NCI-H748 (cell line): ENCODE measurements around the gene RTN4RL1.
"Not testable (repeated sequence)": the region's sequence is repeated elsewhere in the genome, so short reads cannot be mapped to it uniquely, and the experiment has no call there.

Experiments
- DNase-seq: peaks from one replicate; lab custom pipeline; 2025; ENCODE audit not compliant: unreplicated experiment; lab: John Stamatoyannopoulos, UW

The RTN4RL1 gene

DNA sequence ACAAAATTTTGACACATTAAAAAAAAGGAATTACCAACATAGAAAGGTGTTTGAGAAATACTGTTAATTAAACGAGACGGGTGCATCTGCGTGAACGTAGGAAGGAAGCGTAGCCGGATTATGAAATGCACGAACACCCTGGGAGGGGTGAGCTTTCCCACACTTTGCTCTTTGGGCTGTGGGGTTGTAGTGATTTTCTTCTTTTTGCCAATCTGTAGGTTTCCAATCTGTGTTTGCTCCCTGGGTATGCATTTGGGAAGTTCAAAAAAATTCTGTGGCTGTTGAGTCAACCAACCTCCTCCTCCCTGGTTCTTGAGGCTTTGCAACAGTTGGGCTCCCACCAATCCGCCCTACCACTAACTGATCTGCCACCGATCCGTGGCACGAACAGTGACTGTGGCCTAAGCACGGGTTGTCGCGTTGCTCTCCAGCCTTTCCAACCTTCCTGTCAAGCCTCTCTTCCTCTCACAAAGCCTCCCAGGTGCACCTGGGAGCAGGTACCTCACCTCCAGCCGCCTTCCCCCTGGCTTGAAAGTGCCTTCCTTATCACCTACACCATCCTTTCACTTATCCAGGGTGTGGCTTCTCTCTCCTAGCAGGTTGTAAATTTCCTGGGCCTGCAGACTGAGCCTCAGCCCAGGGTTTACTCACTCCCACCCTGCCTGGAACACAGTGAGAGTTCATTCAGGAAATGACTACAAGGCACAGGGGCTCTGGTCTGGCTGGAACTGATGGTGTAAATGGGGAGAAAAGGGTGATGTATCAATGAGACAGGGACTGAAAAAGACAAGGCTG, 16.6 kb downstream of the RTN4RL1 start:
- DNase-seq, result no peak

DNA sequence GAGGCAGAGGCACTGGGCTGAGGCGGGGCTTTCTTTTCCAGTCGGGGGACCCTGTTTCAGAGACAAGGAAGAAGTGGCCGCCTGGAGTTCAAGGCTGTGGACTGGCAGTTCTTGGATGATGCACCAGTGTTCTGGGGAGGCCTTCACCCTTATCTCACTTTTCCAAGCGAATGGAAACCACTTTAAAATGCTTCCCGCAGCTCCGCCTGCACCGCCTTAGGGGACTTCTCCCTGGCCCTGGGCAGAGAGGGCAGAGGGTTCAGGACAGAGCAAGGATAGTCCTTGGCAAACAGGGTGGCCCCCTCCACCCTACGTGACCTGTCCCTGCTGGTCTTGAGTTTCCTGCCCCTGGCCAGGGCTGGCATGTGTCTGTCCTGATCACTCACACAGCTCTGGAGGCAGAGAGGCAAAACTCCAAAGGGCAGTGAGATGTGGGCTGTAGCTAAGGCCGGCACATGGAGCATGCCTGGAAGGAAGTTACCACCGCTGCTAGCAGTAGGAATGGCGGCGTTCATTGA, 20.6 kb downstream of the RTN4RL1 start:
- DNase-seq, result no peak

DNA sequence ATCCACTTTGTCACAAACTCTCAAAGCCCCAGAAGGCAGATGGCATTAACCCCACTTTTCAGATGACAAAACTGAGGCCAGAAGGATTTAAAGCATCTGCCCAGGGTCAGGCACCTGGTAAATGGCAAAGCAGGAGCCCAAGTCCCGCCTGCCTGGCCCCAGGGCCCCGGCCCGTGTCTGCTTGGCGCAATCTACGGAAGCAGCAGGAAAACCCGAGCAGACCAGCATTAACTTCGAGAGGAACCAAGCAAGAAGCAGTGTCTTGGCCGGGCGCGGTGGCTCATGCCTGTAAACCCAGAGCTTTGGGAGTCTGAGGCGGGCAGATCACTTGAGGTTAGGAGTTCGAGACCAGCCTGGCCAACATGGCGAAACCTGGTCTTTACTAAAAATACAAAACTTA, 21.6 kb downstream of the RTN4RL1 start:
- DNase-seq, result no peak

DNA sequence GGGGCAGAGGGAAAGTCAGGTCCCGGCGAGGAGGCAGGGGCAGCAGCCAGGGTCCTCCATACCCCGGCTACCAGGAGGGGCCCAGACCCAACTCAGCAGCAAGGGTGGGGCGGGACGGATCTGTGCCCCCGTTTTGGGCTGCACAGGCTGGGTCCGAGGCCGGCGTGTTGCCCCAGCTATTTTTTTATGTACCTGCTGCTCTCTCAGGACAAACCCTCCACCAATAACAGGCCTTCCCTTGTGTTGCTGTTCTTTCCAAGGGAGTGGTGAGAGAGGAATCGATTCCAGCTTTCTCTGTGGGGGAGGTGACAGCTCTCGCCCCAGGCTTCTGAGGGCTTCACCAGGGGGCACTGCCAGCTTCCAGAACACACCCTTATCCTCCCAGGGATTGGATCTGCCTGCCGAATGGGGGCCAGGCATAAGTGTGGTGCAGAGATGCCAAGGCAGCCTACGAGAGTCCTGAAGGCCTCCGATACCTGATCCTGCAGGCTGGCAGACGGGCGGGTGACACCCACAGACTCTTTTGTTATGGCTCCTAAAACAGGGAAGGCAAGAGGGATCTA, 22.3 kb downstream of the RTN4RL1 start:
- no peak for DNase-seq

DNA sequence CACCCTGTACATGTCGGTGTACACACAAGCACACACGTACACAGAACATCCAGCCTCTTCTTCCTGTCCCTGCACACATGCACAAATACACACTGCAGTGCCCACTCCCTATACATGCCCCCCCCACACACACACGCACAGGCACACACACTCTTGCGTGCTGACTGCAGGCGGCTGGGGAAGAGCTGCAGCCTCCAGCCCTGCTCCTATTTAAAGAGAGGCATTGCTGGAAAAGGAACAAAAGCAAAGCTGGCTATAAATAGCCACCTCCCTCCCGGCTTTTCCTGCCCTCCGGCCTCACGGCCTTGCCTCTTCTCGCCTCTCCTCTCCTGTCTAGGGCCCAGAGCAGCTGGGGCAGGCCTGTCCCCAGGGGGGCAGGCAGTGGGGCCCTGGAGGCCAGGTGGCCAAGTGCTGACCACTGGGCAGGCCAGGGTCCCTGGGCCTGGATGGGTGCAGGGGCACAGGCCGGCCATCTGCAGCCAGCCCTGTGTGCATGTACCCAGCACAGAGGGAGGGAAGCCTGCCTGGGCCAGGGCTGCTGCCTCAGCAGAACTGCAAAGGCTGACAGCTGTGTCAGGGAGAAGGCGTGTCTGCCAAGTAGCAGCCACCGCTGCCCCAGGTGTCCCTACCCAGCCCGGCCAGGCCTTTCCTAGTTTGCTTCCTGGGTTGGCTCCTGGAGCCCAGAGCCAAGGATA, 25.4 kb downstream of the RTN4RL1 start:
- DNase-seq, result peak; percentile 68

DNA sequence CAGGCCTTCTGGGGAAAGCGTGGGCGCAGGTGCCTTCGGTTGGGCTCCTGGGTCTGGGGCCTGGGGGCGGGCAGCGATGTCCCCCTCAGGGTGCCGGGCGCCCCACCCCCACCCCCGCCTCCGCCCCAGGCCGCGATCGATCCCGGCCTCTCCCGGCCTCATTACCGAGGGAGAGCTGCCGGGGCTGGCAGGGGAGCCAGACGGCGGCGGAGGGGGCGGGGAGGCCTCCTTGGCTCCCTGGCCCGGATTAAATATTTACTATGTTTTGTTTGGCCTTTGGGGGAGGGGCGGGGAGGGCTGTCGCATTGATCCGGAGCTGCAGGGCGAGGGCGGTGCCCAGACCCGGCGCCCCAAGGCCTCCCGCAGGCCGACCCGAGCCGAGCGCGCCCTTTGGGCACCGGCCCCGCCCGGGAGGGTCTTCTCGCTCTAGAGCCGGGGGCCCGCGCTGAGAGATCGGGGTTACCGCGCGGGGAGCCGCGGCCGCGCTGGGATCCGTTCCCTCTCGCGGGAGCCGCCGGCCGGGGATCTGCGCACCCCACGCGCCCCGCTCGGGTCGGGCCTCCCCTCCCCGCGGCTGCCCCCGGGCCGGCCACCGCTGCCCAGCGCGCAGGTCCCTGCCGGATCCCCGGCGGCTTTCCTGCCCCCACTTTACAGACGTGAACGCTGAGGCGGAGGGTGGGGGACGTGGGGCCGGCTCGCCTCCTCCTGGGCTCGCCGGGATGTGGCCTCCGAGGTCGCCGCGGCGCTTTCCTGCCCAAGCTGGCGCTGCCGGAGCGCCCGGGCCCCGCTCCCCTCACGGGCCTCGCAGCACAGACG, 27.0 kb downstream of the RTN4RL1 start:
- peak; percentile 81 for DNase-seq

DNA sequence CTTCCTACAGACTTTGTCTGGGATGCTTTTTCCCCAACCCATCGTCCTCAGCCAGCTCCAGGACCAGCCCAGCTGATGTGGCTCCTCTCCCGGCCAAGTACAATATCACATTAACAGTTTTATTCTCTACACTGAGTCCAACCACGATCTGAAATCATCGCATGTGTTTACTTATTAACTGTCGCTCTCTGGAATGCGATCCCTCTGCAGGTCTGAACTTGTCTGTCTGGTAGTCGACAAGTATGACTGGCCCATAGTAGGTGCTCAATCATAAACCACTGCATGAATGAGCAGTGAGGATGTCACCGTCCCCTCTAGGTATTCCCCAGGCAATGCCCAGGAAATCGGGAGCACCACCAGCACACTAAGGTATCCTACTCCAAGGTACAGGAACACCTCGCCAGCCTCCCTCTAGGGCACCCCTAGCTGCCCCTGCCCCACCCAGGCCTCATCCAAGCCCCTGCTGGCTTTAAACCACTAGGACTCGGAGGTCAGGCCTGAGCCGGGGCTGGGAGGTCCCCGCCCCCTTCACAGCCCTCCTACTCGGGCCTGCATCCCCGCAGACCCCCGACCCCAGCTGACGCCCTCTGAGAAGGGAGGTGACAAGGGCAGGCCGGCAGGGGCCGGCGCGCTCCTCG, 27.7 kb downstream of the RTN4RL1 start:
- peak; percentile 54 for DNase-seq

DNA sequence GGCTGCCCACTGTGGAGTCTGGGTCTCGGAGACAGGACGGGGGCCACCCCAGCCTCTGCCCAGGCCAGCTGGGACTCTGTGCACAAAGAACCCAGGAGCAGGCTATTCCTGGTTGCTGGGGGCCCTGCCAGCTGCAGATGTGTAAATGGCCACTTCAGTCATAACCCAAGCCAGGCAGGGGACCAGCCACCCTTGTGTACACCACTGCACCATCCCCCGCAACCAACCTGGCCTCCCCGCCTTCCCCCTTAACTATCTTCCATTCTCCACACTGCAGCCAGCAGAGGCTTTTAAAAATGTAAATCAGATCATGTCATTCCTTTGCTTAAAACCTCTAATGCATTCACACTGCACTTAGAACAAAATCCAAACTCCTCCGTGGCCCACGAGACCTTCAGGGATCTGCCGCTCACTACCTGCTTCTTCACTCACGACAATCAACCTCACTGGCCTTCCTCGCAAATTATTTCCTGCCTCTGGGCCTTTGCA, 28.3 kb downstream of the RTN4RL1 start:
- DNase-seq, result no peak

DNA sequence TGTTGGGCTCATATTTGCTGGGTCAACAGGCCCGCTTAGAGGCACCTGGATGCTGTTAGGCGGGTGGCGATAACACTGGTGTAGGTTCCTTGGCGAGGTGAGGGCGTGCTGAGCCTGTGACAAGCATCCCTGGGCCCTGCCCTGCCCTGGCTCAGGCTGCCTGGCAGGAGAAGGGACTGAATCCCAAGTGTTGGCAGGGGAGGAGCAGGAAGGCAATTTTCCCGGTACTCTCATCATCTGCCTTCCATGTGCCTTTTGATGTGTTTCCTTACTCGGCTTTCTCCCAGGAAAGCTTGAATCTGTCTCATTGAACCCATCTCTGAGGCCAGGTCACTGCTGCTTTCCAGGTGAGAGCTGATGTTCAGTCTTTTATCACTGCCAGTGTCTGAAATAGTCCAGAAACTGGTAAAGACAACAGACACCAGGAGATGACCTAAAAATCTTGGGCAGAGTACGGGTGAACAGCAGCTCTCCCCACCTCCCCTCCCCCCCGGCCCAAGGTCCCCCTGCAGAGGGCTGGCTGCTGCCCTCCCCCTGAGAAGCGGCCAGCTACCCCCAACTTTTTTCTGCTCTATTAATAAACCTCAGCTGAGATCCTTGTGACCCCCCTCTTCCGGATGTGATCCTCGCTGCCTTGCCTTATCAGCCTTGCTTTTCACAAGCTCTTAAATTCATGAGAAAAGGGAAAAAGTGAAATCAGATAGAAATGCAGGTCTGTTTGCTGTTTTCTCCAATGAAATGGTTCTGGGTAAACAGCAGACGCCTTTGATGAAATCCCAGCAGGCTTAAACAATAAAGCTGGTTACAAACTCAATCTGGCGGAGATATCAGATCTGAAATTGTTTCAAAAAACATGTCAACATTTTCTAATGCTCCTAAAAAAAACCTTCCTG, 29.0 kb downstream of the RTN4RL1 start:
- DNase-seq, result peak; percentile 35

DNA sequence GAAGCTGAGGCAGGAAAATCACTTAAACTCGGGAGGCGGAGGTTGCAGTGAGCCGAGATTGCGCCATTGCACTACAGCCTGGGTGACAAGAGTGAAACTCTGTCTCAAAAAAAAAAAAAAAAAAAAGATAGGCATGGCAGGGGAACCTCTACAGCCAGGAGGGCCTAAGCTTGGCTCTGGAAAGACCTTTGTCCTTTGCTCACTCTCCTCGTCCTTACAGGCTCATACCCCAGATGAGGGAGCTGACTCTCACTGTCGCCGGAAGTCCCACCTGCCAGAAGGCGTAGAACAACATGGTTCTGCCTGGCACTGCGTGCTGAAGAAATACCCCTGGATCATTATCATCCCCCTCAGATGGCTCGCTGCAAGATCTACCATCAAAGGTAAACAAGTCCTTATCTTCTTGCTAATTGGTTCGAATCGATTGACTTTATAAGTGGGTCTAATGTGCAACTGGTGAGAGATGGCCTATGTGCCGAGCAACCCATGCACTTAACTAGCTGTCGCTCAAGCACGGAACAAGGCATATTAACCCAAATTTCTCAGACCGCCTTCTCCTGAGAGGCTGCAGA, 29.7 kb downstream of the RTN4RL1 start:
- no peak for DNase-seq

DNA sequence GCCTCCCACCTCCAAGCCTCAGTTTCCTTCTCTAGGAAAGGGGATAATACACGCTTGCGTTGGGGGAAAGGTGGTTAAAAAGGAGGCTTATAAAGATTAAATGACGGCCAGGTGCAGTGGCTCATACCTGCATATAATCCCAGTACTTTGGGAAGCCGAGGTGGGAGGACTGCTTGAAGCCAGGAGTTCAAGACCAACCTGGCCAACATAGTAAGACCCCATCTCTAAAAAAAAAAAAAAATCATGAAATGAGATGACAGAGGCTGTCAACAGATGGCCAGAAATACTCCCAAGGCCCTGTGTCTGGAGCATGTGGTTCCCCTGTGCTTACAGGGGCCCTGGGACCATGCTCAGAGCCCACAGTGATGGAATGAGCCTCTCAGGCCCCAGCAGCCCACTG, 30.4 kb downstream of the RTN4RL1 start:
- no peak for DNase-seq

DNA sequence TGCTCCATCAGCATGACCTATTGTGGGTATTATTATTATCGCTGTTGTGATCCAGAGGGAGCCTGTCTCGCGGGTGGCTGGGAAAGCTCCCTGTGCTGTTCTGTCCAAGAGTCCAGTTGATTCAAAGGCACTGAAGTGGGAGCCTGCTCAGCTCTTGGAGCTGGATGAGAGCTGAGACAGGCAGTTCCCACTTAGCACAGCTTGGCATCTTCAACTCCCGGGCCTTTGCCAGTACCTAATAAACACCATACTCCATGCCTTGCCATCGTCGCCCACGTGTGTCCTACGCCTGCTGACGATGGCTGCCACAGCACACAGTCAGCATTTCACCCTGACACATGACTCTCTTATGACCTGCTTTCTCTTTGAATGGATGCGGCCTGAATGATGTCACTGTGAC, 32.6 kb downstream of the RTN4RL1 start:
- no peak for DNase-seq

DNA sequence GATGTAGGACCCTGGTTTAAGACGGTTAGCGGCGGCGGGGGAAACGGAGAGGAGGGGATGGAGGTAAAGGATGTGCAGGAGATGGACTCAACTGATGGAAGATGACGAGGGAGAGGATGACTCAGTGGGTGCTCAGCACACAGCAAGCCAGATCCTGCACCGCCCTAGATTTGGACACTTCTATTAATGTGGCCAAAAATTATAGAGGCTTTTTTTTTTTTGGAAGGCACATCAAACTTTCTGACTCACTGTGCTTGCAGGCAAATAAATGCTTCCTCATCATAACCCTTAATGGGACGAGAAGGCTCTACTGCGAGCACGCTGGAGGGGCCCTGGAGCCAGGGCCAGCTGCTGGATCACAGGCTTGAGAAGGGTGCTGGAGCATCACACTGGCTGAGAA, 36.0 kb downstream of the RTN4RL1 start:
- DNase-seq, result no peak

DNA sequence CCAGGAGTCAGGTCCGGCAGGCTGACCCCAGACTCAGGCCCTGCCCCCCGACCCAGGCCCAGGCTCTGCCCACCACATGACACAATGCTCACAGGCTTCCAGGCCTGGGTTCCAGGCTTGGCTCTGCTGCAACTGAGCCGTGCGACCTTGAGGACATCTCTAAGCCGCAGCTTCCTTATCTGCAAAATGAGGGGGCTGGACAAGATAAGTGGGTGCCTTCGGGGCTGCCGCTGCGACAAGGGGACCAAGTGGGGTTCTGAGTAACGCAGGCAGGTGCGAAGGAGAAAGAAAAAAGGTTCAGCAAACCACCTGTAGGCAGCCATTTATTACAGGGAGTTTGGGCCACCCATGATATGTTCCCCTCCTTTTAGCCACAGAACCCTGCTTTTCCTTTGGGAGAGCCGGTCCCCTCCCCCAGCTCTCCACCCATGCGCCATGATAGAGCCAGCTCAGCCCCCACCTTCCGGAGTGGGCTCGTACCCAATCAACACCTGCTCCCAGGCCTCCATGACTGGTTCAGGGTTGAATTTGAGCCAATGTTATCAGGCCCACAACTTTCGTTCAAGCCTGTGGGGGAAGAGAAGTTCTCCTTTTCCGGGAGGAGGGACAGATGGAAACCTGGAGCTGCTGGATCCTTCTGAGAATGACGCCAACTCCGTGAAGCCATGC, 38.2 kb downstream of the RTN4RL1 start:
- no peak for DNase-seq

DNA sequence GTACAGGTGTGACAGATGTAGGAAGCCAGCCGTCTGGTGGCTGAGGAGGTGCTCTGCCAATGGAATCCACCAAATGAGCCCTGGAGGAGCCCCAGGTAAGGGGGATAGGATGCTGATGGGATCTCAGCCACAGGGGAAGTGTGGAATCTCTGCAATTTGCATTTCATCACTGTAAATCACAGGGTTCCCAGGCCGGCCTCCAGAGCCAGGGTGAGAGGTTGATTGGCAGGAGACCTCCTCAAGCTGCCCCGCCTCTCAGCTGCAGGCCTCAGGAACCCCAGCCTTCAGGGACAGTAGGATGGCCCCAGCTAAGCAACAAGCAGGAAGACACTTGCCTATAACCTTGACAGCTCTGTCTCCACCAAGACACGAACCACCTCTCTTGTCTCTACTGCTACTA, 39.4 kb downstream of the RTN4RL1 start:
- DNase-seq, result no peak

DNA sequence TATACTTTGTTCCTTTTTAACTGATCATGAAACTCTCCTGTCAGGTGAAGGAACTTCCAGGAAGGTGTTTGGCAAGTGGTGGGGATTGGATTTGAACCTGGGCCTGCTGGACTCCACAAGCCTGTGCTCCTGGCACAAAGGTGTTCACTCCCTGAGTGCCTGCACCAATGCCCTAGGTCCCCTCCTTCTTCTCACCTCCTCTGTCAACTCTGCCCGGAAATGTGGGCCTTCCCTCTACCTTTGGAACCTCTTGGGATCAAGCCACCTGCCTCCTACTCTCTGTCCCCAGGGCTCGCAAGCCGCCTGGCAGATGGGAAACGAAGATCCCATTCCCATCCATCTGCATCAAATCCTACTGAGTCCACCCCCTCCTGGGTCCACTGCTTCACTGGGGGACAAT, 40.0 kb downstream of the RTN4RL1 start:
- DNase-seq, result no peak

DNA sequence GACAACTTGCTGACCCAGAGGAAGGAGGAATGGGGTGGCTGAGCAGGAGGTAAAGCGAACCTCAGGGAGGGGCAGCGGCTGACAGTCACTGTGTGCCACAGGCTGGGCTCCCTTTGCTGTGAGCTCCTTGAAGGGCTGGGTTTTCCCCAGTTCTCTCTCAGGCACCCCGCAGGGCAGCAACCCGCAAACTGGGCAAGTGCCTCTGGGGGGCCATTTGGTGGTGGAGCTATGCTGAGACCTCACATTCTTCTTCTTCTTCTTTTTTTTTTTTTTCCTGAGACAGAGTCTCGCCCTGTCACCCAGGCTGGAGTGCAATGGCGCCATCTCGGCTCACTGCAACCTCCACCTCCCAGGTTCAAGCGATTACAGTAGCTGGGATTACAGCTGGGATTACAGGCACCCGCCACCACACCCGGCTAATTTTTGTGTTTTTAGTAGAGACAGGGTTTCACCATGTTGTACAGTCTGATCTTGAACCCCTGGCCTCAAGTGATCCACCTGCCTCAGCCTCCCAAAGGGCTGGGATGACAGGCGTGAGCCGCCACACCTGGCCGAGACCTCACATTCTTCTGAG, 42.3 kb downstream of the RTN4RL1 start:
- not testable (repeated sequence) for DNase-seq

DNA sequence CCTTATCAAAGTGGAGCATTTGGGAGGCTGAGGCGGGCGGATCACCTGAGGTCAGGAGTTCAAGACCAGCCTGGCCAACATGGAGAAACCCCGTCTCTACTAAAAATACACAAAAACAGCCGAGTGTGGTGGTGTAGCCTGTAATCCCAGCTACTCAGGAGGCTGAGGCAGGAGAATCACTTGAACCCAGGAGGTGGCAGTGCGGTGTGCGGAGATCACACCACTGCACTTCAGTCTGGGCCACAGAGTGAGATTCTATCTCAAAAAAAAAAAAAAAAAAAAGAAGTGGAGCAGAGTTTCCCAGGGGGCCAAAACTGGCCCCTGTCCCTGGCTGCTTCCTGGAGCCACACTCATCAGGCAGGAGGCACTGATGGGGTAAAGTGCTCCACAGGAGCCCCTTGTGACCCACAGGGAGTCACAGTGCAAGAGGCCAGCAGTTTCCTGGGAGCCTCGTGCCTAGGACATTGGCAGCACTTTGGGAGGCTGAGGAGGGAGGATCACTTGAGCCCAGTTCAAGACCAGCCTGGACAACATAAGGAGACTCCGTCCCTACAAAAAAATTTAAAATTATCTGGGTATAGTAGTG, 44.4 kb downstream of the RTN4RL1 start:
- no peak for DNase-seq
